Effector memory CD8-positive, alpha-beta T cell (primary cell): ENCODE results near the gene FAM193A.
"Not testable (repeated sequence)": the region's sequence is repeated elsewhere in the genome, so short reads cannot be mapped to it uniquely, and the experiment has no call there.

ENCODE experiments used
- ATAC-seq: fragments of 150-1000 bp; cut with Tn5 transposase; replicated peaks from 2 replicates; pipeline ENCODE4 v1.10.0; 2021; ENCODE audit warnings: mild to moderate bottlenecking, moderate library complexity
- DNase-seq, 3 experiments: peaks; one replicate each; pipeline ENCODE4 v3.0.0; 2021
- H3K27ac Mint-ChIP-seq, 2 donors: one replicate each; pipeline ENCODE4 v1.8.0; 2022; ENCODE audit warnings: mild to moderate bottlenecking in 2 of 2, mixed read lengths in 2 of 2, moderate library complexity in 2 of 2
- H3K27me3 Mint-ChIP-seq, 2 donors: one replicate each; pipeline ENCODE4 v1.8.0; 2022; ENCODE audit warnings: mixed read lengths in 2 of 2
- H3K36me3 Mint-ChIP-seq: one replicate; pipeline ENCODE4 v1.8.0; 2022; ENCODE audit warnings: mild to moderate bottlenecking, moderate library complexity, mixed read lengths; ENCODE audit not compliant: insufficient read depth
- H3K4me1 Mint-ChIP-seq, 2 donors: one replicate each; pipeline ENCODE4 v1.8.0; 2022; ENCODE audit warnings: low read depth in 2 of 2, mixed read lengths in 2 of 2
- H3K4me3 Mint-ChIP-seq, 2 donors: one replicate each; pipeline ENCODE4 v1.8.0; 2022; ENCODE audit warnings: mild to moderate bottlenecking in 2 of 2, mixed read lengths in 2 of 2, moderate library complexity in 2 of 2
- H3K9me3 Mint-ChIP-seq, 2 donors: one replicate each; pipeline ENCODE4 v1.8.0; 2022; ENCODE audit warnings: mixed read lengths in 2 of 2

Gene FAM193A

DNA sequence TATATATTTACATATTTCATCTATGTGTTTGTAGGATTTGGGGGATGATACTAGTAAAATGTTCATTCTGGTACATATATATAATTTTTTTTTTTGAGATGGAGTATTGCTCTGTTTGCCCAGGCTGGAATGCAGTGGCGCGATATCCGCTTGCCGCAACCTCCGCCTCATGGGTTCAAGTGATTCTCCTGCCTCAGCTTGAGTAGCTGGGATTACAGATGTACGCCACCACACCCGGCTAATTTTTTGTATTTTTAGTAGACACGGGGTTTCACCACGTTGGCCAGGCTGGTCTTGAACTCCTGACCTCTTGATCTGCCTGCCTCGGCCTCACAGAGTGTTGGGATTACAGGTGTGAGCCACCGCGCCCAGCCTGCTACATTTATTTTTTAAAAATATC lies 55.6 kb downstream of the FAM193A start:
- not testable (repeated sequence) for ATAC-seq, H3K27me3 Mint-ChIP-seq, DNase-seq, H3K9me3 Mint-ChIP-seq, H3K4me3 Mint-ChIP-seq
- H3K4me1 Mint-ChIP-seq = peaks cover 45 to 79% of the 10 kb centered on the region in 2 donors
- peak overlapping the region in 1 of 2 donors; percentile 72 for H3K27ac Mint-ChIP-seq
- H3K36me3 Mint-ChIP-seq = peaks cover 13% of the 10 kb centered on the region

DNA sequence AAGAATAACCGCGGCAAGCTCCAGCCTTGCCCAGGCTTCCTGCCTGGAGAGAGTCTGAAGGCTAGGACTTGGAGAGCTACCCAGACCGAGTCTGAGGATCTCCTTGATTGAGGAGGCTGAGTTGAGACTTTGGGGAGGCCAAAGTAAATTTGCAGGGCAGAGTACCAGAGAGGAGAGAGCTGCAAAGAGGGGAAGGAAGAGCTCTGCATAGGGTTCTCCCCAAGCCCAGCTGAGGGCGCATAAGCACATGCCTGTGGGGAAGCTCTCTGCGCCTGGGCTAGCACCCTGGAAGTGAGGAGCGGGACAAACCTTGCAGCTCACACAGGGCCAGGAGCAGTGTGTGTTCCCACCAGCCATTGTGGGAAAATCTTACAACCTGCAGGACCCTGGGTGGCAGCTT lies 56.1 kb downstream of the FAM193A start:
- no peak for ATAC-seq
- H3K4me1 Mint-ChIP-seq = peaks cover 46 to 79% of the 10 kb centered on the region in 2 donors
- H3K9me3 Mint-ChIP-seq = no peaks in the 10 kb centered on the region
- H3K27ac Mint-ChIP-seq = peak overlapping the region; percentile 72 to 74
- H3K27me3 Mint-ChIP-seq = no peaks in the 10 kb centered on the region
- H3K4me3 Mint-ChIP-seq = no peak overlapping the region
- no peak for DNase-seq
- H3K36me3 Mint-ChIP-seq = peaks cover 14% of the 10 kb centered on the region

DNA sequence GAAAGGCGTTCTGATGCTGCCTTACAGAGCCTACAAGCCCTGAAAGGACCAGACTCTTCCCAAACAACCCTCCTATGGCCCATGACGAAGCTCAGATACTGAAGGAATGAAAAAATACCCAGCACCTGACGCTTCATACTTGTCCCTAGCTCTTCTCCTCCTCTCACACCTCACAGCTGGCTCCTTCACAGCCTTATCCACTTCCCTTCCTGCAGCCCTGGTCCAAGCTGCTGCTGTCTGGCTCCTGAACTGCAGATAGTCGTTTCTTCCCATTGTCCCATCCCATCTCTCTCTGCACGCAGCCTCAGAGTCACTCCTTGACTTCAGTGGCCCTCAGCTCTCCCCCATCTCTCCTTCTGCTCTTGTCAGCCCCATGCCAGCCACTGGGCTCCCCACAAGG lies 56.6 kb downstream of the FAM193A start:
- H3K36me3 Mint-ChIP-seq = peaks cover 18% of the 10 kb centered on the region
- H3K27me3 Mint-ChIP-seq = no peaks in the 10 kb centered on the region
- no peaks in the 10 kb centered on the region for H3K9me3 Mint-ChIP-seq
- H3K4me1 Mint-ChIP-seq = peaks cover 46 to 79% of the 10 kb centered on the region in 2 donors
- peak overlapping the region in 1 of 2 donors; percentile 43 for H3K4me3 Mint-ChIP-seq
- H3K27ac Mint-ChIP-seq = peak overlapping the region; percentile 74 to 87
- DNase-seq = no peak
- no peak for ATAC-seq

DNA sequence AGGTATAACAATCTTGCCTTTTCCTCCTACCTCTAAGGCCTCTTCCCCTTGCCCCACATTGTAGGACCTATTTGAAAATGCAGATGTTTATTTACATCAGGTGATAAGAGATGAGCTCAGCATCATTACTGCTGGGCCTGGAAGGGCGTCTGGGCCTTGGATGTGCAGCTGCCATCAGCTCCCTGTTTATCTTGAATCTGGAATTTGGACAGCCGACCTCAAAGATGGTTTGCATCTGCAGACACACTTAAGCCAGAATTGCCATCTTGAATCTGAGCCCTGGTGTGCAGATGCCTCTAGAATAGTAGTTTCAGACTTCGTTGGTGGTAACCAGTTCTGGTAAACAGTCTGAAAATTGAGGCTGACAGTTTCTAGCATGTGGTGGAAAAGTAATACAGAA lies 59.0 kb downstream of the FAM193A start:
- no peak overlapping the region for H3K4me3 Mint-ChIP-seq
- peak overlapping the region; percentile 69 to 87 for H3K27ac Mint-ChIP-seq
- peaks cover 21% of the 10 kb centered on the region for H3K36me3 Mint-ChIP-seq
- no peaks in the 10 kb centered on the region for H3K27me3 Mint-ChIP-seq
- no peak for ATAC-seq
- peaks cover 54 to 83% of the 10 kb centered on the region in 2 donors for H3K4me1 Mint-ChIP-seq
- no peak for DNase-seq
- no peaks in the 10 kb centered on the region for H3K9me3 Mint-ChIP-seq

DNA sequence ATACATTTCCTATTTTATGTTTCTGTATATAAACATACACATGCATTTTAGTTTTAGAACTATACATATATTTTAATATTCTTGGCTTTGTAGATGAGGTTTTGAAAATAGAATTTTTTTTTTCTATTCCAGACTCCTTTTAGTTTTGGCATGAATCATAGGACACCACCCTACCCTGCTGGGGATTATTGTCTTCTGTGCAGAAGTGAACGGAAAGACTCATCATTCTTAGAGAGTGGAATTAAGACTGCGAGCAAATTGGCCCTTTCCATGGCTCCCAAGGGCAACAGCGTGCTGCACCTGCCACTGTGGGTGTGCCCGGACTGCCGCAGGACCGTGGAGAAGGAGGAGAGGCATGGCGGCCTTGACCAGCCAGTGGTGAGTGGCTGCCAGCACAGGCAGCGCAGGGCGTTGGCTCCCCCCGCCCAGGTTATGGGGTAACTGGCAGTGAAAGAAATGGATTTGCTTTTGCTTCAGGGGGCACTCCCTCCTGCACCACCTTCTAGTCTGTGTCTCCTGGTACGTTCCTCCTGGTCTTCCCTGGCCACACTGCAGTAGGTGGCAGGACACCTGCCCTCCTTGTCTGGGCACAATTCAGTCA lies 59.6 kb downstream of the FAM193A start:
- H3K36me3 Mint-ChIP-seq = peaks cover 23% of the 10 kb centered on the region
- H3K27me3 Mint-ChIP-seq = no peaks in the 10 kb centered on the region
- ATAC-seq (no peak), DNase-seq (no peak)
- H3K9me3 Mint-ChIP-seq = no peaks in the 10 kb centered on the region
- peak overlapping the region in 1 of 2 donors; percentile 55 for H3K27ac Mint-ChIP-seq
- H3K4me3 Mint-ChIP-seq = no peak overlapping the region
- peaks cover 50 to 82% of the 10 kb centered on the region in 2 donors for H3K4me1 Mint-ChIP-seq

DNA sequence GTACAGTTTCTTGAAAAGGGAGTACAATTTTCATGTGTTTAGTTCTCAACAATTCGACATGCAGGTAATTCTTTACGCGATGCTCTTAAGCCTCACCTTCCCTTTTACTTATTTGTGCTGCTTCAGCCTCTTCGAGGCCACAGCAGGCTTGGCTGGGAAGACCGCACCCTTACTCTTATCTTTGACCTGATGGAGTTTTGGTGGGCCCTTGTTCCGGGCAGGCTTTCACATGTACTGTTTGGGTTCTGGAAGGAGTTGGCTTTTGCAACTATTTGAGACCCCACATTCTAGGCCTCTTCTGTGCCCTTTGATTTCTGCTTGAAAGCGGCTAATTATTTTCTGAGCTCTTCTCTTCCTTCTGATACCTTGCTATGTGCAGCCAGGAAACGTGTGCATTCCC lies 60.2 kb downstream of the FAM193A start:
- H3K27ac Mint-ChIP-seq = peak overlapping the region in 1 of 2 donors; percentile 55
- H3K4me1 Mint-ChIP-seq = peaks cover 47 to 76% of the 10 kb centered on the region in 2 donors

DNA sequence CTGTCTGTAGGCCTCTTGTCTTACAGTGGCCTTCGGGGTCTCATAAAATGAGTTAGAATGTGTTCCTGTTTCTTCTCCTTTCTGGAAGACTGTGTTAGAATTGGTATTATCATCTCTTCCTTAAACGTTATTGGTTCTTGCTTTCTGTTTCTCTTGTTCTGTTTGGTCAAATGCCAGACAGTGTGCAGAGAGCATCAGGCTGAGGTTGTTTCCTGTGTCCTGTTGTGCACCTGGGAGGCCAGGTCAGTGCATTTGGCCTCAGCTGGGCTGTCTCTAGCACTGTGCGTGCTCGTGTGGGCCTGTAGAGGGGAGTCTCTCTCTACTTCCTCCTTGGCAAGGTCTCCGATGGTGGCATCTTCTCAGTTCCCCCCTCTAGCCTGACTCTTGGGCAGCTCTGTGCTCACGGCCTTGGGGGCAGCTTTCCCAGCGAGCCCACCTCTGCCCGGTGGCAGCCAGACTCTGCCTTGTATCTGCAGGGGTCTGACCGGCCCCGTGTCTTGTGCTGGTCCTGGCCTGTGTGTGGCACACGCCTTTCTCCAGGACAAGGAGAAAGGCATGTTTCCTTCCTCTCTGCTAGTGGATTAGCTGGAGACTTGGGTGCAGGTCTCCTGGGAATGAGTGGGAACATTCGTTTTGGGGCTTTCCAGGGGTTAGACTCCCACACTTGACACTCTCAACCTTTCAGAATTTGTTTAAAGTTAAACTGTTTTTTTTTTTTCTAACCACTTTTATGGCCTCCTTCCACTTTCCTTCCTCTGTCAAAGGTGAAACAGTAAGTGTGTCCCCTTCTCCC lies 62.3 kb downstream of the FAM193A start:
- ATAC-seq (peak; percentile 67), DNase-seq (no peak)
- Mint-ChIP-seq H3K4me3 (peak overlapping the region; percentile 9 to 55), H3K4me1 (peaks cover 38 to 60% of the 10 kb centered on the region in 2 donors), H3K27ac (peak overlapping the region; percentile 55 to 62), H3K9me3 (no peaks in the 10 kb centered on the region), H3K27me3 (no peaks in the 10 kb centered on the region), H3K36me3 (peaks cover 20% of the 10 kb centered on the region)

More for the DNA sequence above, 60.2 kb downstream of the FAM193A start:
- no peaks in the 10 kb centered on the region for H3K27me3 Mint-ChIP-seq
- no peak for ATAC-seq
- no peak overlapping the region for H3K4me3 Mint-ChIP-seq
- H3K36me3 Mint-ChIP-seq = peaks cover 23% of the 10 kb centered on the region
- DNase-seq = no peak
- no peaks in the 10 kb centered on the region for H3K9me3 Mint-ChIP-seq

DNA sequence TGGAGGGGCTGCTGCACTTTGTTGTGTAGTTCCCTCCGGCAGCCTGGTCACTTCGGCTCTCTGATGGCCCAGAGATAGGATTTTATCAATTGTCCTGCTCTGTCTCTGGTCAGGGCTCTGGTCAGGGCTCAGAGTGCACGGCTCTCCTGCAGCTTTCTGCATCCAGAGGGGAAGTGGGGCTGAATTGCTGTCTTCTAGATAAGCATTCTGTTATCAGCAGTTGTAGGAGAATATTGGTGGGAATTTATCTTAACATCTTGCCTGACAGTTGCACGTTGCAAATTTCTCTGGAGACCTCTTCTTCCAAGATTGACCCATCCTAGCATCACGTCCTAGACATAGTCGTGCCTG lies 62.8 kb downstream of the FAM193A start:
- Mint-ChIP-seq H3K4me3 (peak overlapping the region in 1 of 2 donors; percentile 9), H3K4me1 (peaks cover 34 to 58% of the 10 kb centered on the region in 2 donors), H3K27me3 (no peaks in the 10 kb centered on the region), H3K36me3 (peaks cover 20% of the 10 kb centered on the region), H3K9me3 (no peaks in the 10 kb centered on the region), H3K27ac (peak overlapping the region; percentile 55 to 62)
- ATAC-seq = no peak
- no peak for DNase-seq

DNA sequence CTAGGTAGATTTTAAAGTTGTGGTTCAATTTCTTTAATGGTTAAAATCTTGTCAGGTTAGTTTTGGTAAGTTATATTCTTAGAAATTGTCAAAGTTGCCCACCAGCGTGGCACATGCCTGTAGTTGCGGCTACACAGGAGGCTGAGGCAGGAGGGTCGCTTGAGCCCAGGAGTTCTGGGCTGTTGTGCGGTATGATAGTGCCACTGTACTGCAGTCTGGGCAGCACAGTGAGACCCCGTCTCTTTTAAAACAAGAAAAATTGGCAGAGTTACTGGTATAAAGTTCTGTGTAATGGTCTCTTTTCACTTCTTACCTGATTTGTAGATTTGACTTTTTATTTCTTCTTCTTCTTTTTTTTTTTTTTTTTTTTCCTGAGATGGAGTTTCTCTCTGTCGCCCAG lies 64.4 kb downstream of the FAM193A start:
- no peaks in the 10 kb centered on the region for H3K9me3 Mint-ChIP-seq
- no peaks in the 10 kb centered on the region for H3K27me3 Mint-ChIP-seq
- H3K36me3 Mint-ChIP-seq = peaks cover 22% of the 10 kb centered on the region
- H3K4me3 Mint-ChIP-seq = peak overlapping the region in 1 of 2 donors; percentile 3
- no peak for ATAC-seq
- H3K4me1 Mint-ChIP-seq = peaks cover 41 to 61% of the 10 kb centered on the region in 2 donors
- DNase-seq = no peak
- H3K27ac Mint-ChIP-seq = peak overlapping the region; percentile 7 to 55

DNA sequence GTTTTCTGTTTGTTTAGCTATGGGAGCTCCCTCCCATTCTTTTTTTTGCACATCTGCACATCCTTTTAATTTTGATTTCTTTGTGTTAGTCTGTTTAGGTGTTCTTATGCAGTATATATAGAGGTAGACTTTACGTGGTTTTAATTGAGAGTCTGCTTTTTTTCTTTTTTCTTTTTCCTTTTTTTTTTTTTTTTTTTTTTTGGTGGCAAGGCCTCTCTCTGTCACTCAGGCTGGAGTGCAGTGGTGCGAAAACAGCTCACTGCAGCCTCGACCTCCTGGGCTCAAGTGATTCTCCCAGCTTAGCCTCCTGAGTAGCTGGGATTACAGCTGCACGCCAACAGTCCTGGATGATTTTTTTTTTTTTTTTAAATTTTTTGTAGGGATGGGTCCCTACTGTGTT lies 68.2 kb downstream of the FAM193A start:
- DNase-seq (no peak), ATAC-seq (no peak)
- H3K4me1 Mint-ChIP-seq = peaks cover 23 to 37% of the 10 kb centered on the region in 2 donors
- peaks cover 11% of the 10 kb centered on the region for H3K36me3 Mint-ChIP-seq
- no peaks in the 10 kb centered on the region for H3K9me3 Mint-ChIP-seq
- no peaks in the 10 kb centered on the region for H3K27me3 Mint-ChIP-seq
- H3K4me3 Mint-ChIP-seq = no peak overlapping the region
- peak overlapping the region; percentile 67 to 81 for H3K27ac Mint-ChIP-seq

DNA sequence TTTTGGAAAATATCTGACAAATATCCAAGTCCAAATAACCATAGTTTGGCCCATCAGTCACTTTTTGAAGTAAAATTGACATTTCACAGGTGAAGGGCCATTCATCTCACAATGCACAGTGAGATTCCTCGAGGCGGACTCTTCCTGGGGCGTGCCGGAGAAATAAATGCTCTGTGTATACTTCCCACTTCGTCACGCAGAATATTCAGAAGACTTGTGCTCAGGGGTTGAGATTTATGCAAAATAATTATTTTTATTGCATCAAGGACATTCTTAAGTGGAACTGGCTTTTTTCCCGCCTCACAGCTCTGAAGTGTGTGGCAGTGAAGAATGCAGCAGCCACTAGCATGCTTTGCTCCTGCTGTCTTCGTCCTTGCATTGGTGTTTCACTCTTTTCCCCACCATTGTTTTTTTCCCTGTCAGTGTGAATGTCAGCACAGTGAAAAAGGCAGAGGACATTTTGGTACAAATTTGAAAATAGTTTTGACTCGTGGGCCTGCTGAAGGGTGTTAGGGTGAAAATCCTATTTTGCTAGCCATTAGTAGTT lies 70.6 kb downstream of the FAM193A start:
- DNase-seq (no peak), ATAC-seq (no peak)
- H3K27me3 Mint-ChIP-seq = no peaks in the 10 kb centered on the region
- H3K4me3 Mint-ChIP-seq = no peak overlapping the region
- peak overlapping the region in 1 of 2 donors; percentile 30 for H3K27ac Mint-ChIP-seq
- peaks cover 4% of the 10 kb centered on the region for H3K36me3 Mint-ChIP-seq
- H3K4me1 Mint-ChIP-seq = peaks cover 22 to 32% of the 10 kb centered on the region in 2 donors
- no peaks in the 10 kb centered on the region for H3K9me3 Mint-ChIP-seq

DNA sequence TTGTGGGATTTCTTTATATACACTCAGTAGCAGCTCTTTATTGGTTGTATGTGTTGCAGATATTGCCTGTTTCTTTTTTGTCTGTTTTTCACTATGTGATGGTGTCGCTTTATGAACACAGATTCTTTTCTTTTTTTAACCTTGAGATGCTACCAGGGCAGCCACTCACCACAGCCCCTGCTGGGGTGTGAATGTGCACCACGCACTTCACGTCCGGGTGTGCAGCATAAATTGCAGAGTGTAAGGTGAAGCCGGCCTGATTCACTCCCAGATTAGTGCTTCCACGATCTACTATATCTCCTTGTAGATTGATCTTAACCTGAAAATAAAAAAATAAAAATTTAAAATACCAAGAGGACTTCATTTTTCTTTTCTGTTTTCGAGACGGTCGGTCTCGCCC lies 71.4 kb downstream of the FAM193A start:
- H3K9me3 Mint-ChIP-seq = no peaks in the 10 kb centered on the region
- H3K27ac Mint-ChIP-seq = peak overlapping the region in 1 of 2 donors; percentile 30
- peaks cover 4% of the 10 kb centered on the region for H3K36me3 Mint-ChIP-seq
- peaks cover 22 to 36% of the 10 kb centered on the region in 2 donors for H3K4me1 Mint-ChIP-seq
- H3K4me3 Mint-ChIP-seq = no peak overlapping the region
- ATAC-seq = no peak
- H3K27me3 Mint-ChIP-seq = no peaks in the 10 kb centered on the region
- DNase-seq = no peak

DNA sequence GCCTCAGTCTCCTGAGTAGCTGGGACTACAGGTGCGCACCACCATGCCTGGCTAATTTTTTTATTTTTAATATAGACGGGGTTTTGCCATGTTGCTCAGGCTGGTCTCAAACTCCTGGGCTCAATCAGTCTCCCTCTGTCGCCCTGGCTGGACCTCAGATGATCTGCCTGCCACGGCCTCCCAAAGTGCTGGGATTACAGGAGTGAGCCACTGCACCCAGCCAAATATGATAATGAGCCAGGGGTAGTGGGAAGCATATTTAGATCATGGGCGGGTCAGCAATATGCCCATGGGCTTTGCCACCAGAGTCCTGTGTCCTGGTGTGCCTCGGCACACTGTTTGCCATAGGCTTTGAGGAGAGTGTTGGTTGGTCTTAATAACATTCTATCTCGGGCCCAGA lies 71.8 kb downstream of the FAM193A start:
- Mint-ChIP-seq H3K9me3 (no peaks in the 10 kb centered on the region), H3K27ac (no peak overlapping the region), H3K27me3 (no peaks in the 10 kb centered on the region), H3K36me3 (peaks cover 4% of the 10 kb centered on the region), H3K4me3 (no peak overlapping the region), H3K4me1 (peaks cover 22 to 38% of the 10 kb centered on the region in 2 donors)
- ATAC-seq = no peak
- DNase-seq = no peak

DNA sequence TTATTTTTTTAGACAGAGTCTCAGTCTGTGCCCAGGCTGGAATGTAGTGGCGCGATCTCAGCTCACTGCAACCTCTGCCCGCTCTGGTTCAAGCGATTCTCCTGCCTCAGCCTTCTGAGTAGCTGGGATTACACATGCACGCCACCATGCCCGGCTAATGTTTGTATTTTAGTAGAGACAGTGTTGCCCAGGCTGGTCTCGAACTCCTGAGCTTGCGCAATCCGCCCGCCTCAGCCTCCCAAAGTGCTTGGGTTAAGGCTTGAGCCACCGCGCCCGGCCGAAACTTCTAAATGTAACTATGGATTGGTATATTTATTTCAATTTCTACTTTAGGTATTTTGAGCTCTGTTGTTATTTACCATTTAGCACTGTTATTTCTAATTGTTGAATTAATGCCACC lies 79.4 kb downstream of the FAM193A start:
- no peak for DNase-seq
- no peak overlapping the region for H3K4me3 Mint-ChIP-seq
- no peak for ATAC-seq
- no peak overlapping the region for H3K27ac Mint-ChIP-seq
- H3K9me3 Mint-ChIP-seq = no peaks in the 10 kb centered on the region
- H3K27me3 Mint-ChIP-seq = no peaks in the 10 kb centered on the region
- peaks cover 19 to 45% of the 10 kb centered on the region in 2 donors for H3K4me1 Mint-ChIP-seq
- H3K36me3 Mint-ChIP-seq = peaks cover 2% of the 10 kb centered on the region
